Stimulated activated CD8-positive, alpha-beta memory T cell treated with anti-CD3 and anti-CD28 coated beads, Interleukin-2, amount 100 ng/mL, for 1 hour (primary cell): ENCODE measurements around the gene CKLF.
A peak's percentile ranks its signal among the peaks of the same experiment; 100 is the strongest.

ENCODE experiments used
- DNase-seq, 2 donors: peaks; one replicate each; pipeline ENCODE4 v3.0.0-alpha.2; 2020; ENCODE audit warnings: low read depth in 2 of 2

CKLF gene

DNA sequence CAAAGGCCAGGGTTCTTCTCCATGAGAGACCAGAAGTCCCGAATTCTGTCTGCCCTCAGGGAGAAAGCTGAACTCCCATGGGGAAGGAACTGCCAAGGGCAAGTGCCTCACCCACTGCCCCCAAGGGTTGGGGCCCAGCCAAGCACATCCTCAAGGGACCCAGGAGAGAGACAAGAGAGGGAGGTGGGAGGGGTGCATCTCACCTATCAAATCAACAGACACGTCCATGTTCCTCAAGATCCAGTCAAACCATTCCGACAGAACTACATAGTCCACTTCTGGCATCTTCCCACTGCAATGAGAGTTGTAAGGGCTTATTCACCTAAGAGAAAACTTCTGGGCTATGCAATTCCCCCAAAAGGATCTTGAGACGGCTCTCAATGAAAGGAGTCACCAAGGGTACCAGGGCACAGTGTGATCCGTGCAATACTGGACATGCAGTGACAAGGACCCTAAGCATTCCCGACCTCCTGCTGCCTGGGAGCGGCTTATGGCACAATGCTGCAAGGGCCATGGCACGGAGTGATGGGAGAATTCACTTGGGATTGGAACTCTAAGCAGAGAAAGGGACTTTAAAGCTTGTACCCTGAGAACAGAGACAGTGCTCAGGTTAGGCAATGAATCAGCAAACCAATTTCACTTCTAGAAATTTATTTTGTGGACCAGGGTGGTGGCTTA lies 34.7 kb upstream of the CKLF start:
- no peak for DNase-seq

- no peak for DNase-seq
Observed at GRCh38 chr16:66519482-66520373, 32.6 kb upstream of the CKLF start.

DNA sequence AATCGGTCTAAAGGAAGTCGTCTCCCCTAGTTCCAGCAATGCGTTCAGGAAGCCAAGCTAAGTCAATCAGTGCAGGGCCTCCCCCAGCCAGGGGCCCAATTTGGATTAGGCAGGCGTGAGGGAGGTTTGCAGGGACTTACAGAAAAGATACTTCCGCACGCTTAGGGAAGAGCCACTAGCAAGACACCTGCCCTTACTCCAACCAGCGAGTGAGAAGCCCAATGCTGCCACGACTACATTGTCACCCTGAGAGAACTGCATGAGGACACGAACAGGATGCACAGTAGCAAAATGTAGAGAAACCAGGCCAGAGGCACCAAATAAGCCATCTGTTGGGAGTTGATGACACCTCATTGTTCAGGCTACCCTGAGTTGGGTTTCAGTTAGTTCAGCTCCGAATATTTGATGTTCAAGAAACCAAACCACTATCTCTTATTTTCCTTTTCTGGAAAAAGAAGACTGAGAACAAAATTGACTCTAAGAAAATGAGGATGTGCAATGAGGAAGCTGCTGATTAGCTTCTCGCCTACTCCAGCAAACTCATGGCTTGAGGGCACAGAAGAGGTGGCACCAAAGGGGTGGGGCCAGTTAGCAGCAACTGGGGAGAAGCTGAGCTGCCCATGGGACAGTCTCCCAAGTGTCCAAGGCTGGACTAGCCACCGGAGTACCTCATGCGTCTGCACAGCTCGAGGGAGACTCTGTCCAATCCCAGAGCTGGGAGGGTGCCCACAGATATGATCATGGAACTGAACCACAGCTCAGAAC lies 31.8 kb upstream of the CKLF start:
- no peak for DNase-seq

- no peak for DNase-seq
Observed at GRCh38 chr16:66521252-66521713, 31.1 kb upstream of the CKLF start.

DNA sequence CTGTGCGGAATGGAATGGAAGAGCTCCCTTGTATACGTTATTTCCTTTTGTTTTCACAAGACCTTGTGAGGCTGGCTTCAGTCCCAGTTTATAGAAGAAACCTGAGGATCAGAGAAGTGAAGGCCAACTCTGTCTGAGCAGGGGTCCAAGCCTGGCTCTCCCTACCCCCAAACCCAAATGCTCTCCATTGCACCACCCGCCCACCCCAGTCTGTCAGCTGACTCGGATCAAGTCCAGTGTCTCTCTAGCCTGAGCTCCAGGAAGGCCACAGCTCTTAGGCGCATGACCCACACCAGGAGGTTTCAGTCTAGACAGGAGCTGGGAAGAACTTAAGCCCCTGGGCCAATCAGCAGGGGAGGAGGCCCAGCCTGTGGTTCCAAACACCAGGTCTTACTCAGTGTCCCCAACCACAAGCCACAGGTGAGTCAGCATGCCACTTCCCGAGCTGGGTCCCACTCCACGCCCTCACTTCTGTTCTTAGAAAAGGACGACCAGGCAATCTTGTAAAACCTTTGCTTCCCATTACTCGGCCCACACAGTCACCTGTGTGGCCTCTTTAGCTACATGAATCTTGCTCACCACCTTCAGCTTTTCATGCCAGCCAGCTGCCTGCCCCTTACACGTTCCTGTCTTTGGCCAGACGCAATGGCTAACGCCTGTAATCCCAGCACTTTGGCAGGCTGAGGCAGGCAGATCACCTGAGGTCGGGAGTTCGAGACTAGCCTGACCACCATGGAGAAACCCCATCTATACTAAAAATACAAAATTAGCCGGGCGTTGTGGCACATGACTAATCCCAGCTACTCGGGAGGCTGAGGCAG lies 30.2 kb upstream of the CKLF start:
- peak; percentile 85 to 86 for DNase-seq

DNA sequence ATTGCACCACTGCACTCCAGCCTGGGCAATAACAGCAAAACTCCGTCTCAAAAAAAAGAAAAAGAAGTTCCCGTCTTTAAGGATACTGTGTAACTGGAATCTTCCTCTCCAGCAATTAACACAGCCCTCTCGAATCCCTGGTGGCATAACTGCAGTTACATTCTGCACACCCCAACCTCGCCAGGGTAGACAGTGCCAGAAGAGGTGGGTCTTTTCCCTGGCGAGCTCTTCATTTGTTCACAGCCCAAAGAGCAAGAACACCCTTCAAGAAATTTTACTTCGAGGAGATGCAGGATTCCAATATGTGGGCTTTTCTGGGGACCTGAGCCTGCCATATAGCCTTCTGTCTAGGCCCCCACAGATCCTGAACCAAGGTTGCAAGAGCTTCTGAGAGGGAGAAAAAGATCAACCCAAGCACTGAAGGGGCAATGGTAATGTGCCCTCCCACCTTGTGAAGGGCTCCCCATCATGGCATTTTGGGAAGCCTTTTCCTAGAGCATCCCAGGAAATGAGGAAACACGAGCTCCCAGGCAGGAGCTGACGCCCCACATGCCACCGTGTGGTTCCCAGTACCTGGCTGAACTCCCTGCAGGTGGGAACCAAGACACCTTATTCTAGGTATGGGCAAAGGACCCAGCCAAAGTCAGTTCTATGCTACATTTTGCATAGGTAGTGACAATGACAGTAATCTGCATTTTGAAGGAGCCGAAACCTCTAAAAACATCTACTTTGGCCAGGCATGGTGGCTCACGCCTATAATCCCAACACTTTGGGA lies 29.4 kb upstream of the CKLF start:
- DNase-seq = no peak

DNA sequence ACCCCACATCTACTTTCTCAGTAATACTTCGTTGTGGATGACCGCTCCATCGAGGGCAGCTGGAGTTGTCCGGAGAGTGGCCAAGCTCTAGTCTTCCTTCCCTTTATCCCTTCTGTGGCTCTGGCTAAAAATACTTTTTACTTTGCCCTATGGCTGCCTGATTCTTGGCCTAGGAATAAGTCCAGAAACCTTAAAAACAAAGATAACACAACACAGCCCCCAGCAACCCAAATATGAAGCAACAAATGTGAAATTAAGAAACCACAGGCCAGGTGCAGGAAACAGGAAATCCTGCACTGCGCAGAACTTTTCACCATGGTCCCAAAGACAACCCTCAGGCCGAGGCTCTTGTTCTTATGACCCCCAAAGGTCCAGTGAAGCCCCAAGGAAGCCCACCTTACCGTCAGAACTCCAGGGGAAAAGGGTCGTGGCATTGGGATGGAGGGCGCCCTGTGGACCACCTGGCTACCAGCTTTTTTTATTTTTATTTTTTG lies 28.5 kb upstream of the CKLF start:
- DNase-seq = no peak

- no peak for DNase-seq
Observed at GRCh38 chr16:66524601-66525164, 27.7 kb upstream of the CKLF start.

- DNase-seq = no peak
Observed at GRCh38 chr16:66525396-66526180, 26.8 kb upstream of the CKLF start.

GRCh38 chr16:66528294-66528693 lies 24.1 kb upstream of the CKLF start:
- DNase-seq = no peak

DNA sequence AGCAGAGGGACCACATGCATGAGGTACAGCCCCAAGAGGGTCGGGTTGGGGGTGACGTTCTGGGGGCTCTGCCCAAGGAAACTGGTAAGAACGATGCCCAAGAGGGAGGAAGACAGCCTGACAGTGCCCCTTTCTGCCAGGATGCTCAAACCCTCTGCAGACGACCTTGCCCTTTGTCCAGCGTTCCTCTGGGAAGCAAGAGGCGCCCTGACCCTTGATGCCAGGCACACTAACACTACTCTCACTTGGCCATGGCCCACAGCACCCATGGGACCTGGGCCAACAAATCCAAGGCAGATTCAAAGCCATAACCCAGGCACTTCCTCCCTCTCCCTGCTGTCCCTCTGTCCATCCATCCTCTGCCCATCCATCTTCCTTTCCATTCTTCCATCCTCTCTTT lies 22.9 kb upstream of the CKLF start:
- DNase-seq = no peak

DNA sequence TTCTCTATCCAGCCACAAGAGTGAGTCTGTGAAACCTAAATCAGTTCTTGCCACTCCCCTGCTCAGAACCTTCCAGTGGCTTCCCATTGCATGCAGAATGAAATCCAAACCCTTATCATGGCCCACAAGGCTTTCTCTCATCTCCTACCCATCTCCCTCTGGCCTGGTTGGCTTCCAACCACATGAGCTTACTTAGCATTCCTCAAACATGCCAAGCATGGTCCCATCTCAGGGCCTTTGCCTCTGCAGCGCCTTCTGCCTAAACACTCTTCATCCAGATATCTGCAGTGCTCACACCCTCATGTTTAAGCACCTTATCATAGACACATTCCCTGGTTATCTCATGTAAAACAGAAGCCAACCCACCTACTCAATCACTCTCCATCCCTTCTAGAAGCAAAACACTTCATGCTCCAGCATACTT lies 18.0 kb upstream of the CKLF start:
- DNase-seq = no peak

- no peak for DNase-seq
Observed at GRCh38 chr16:66536525-66536924, 15.9 kb upstream of the CKLF start.

- no peak for DNase-seq
Observed at GRCh38 chr16:66537236-66537635, 15.1 kb upstream of the CKLF start.

- no peak for DNase-seq
Observed at GRCh38 chr16:66538910-66539309, 13.5 kb upstream of the CKLF start.

- DNase-seq = no peak
Observed at GRCh38 chr16:66539623-66540469, 12.5 kb upstream of the CKLF start.

- no peak for DNase-seq
Observed at GRCh38 chr16:66541388-66542355, 10.7 kb upstream of the CKLF start.
